GM19239 (cell line): ENCODE results near the gene PHF21A.
"Not testable (repeated sequence)": the region's sequence is repeated elsewhere in the genome, so short reads cannot be mapped to it uniquely, and the experiment has no call there.

ENCODE experiments used
- DNase-seq: peaks from one replicate; pipeline ENCODE4 v3.0.0; 2011; ENCODE audit warnings: low spot score; ENCODE audit not compliant: insufficient read length
- FAIRE-seq: peaks from 2 replicates; lab custom pipeline; 2011; peaks lifted over from hg19 to GRCh38; lab: Jason Lieb, UNC

Gene PHF21A

GRCh38 chr11:45994371-45995341, 126.6 kb downstream of the PHF21A start:
- DNase-seq (no peak), FAIRE-seq (no peak)

- no peak for FAIRE-seq
Observed at GRCh38 chr11:45993531-45994001, 127.7 kb downstream of the PHF21A start.

GRCh38 chr11:45988921-45989320, 132.3 kb downstream of the PHF21A start:
- DNase-seq (no peak), FAIRE-seq (no peak)

More at GRCh38 chr11:45993531-45994001, 127.7 kb downstream of the PHF21A start:
- no peak for DNase-seq

GRCh38 chr11:45985212-45985611, 136.0 kb downstream of the PHF21A start:
- DNase-seq (no peak), FAIRE-seq (no peak)

- no peak for FAIRE-seq
- DNase-seq: no peak
Observed at GRCh38 chr11:45984192-45984591, 137.1 kb downstream of the PHF21A start.

- DNase-seq: no peak
- no peak for FAIRE-seq
Observed at GRCh38 chr11:45983471-45983845, 137.8 kb downstream of the PHF21A start.

- no peak for FAIRE-seq
Observed at GRCh38 chr11:45982656-45983470, 138.4 kb downstream of the PHF21A start.

GRCh38 chr11:45981826-45982225, 139.4 kb downstream of the PHF21A start:
- not testable (repeated sequence) for FAIRE-seq, DNase-seq

More at GRCh38 chr11:45982656-45983470, 138.4 kb downstream of the PHF21A start:
- no peak for DNase-seq

GRCh38 chr11:45974806-45975205, 146.4 kb downstream of the PHF21A start:
- no peak for DNase-seq
- peak; percentile 4 for FAIRE-seq

GRCh38 chr11:45973601-45974000, 147.7 kb downstream of the PHF21A start:
- no peak for DNase-seq
- no peak for FAIRE-seq

- no peak for DNase-seq
- FAIRE-seq: no peak
Observed at GRCh38 chr11:45968901-45969300, 152.4 kb downstream of the PHF21A start.

GRCh38 chr11:45967506-45967905, 153.7 kb downstream of the PHF21A start:
- DNase-seq (no peak), FAIRE-seq (no peak)

- DNase-seq: peak; percentile 40
- FAIRE-seq: peak; percentile 94
Observed at GRCh38 chr11:45964911-45965389, 156.3 kb downstream of the PHF21A start.

GRCh38 chr11:45961751-45962240, 159.5 kb downstream of the PHF21A start:
- DNase-seq (no peak), FAIRE-seq (no peak)

GRCh38 chr11:45960387-45961095, 160.7 kb downstream of the PHF21A start:
- DNase-seq: no peak
- FAIRE-seq: no peak

GRCh38 chr11:45959851-45960250, 161.4 kb downstream of the PHF21A start:
- DNase-seq: no peak
- FAIRE-seq: no peak

GRCh38 chr11:45949992-45950407, 171.3 kb downstream of the PHF21A start:
- DNase-seq (no peak), FAIRE-seq (no peak)

GRCh38 chr11:45948356-45948755, 172.9 kb downstream of the PHF21A start:
- FAIRE-seq (no peak), DNase-seq (no peak)

- FAIRE-seq (no peak), DNase-seq (no peak)
Observed at GRCh38 chr11:45947885-45948284, 173.4 kb downstream of the PHF21A start.
